Measurements from ENCODE around the gene TRAPPC5.
A peak's percentile ranks its signal among the peaks of the same experiment; 100 is the strongest.

TRAPPC5 gene

GRCh38 chr19:7704280-7705060, 23.8 kb downstream of the TRAPPC5 start:
- TF ChIP-seq CTCF (IDR thresholded peaks at IDR 0.05) = no peak
- Histone ChIP-seq H3K27ac (peak overlapping the region; percentile 99), H3K4me1 (ENCODE audit: control insufficient read depth in 1 of 2, insufficient read depth in 1 of 2, low read depth in 1 of 2, low read length in 1 of 2) (peaks cover 45 to 50% of the 10 kb centered on the region in 2 experiments), H3K4me3 (ENCODE audit: low read depth in 1 of 2, low read length in 1 of 2) (peak overlapping the region in 1 of 2 experiments; percentile 50), H3K27me3 (no peaks in the 10 kb centered on the region), H3K36me3 (no peaks in the 10 kb centered on the region), H3K9me3 (no peaks in the 10 kb centered on the region)

DNA sequence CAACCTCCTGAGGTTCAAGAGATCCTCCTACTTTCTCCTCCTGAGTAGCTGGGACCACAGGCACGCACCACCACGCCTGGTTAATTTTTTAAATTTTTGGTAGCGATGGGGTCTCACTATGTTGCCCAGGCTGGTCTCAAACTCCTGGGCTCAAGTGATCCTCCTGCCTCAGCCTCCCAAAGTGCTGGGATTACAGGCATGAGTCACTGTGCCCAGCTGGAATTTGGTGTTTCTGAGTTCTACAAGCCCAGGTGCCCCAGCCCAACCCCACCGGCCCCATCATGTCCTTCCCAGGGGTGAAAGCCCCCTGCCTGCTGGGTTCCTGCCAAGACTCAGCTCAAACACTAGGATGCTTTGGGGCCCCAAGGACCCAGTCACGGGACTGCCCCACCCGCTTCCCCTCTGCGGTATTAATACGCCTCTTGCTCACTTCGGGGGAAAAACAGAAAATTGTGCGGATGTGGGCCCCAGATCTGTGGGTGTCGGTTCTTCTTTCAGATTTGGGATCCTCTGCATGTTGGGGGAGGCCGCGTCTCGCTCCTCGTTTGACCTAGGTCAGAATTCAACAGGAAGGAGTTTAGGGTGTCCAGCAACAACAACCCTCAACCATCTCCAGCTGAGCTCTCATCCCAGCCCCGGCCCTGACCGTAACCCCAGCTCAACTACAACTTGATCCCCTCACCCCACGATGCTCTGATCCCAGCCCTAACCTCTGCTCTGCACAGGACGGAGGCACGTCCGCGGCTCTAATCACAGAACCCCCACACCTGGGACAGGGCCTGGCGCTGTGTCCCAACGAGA, 25.0 kb downstream of the TRAPPC5 start:
- Histone ChIP-seq H3K4me3 (ENCODE audit: low read depth in 1 of 2, low read length in 1 of 2) (peak overlapping the region; percentile 41 to 50), H3K27ac (peak overlapping the region; percentile 99)

DNA sequence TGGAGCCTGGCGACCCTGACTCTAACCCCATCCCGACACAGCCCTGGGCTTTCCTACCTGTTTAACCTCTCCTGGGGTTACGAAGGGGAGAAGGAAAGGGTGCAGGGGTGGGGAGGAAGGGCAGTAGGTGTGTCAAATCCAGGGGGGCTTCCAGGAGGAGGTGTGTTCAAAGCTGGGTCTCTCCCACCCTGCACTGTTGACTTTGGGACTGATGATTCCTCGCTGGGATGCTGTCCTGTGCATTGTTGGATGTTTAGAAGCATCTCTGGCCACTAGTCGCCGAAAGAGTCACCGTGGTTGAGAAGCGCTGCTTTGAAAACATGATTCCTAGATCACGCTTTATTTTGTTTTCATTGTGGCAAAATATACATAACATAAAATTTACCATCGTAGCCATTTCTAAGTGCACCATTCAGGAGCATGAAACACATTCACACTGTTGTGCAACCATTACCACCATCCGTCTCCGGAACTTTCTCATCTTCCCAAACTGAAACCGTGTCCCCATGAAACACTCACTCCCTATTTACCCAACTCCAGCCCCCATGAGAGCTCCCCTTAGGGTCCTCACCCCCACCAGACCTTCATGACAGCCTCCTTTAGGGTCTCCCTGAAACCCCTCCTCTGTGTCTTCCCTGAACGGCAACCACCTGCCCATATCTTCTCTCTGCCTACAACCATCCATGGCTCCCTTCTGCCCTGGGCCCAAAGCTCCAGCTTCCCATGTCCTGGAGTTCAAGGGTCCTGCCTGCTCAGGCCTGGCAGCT, 25.7 kb downstream of the TRAPPC5 start:
- TF ChIP-seq CTCF (IDR thresholded peaks at IDR 0.05) = no peak
- H3K9me3 ChIP-seq = no peaks in the 10 kb centered on the region
- H3K4me1 ChIP-seq (ENCODE audit: control insufficient read depth in 1 of 2, insufficient read depth in 1 of 2, low read depth in 1 of 2, low read length in 1 of 2) = peaks cover 58 to 65% of the 10 kb centered on the region in 2 experiments
- H3K36me3 ChIP-seq = no peaks in the 10 kb centered on the region
- H3K27me3 ChIP-seq = no peaks in the 10 kb centered on the region
- peak overlapping the region; percentile 99 for H3K27ac ChIP-seq
- H3K4me3 ChIP-seq (ENCODE audit: low read depth in 1 of 2, low read length in 1 of 2) = peak overlapping the region; percentile 41 to 50

More for the DNA sequence above, 25.0 kb downstream of the TRAPPC5 start:
- no peaks in the 10 kb centered on the region for H3K9me3 ChIP-seq
- H3K36me3 ChIP-seq = no peaks in the 10 kb centered on the region
- TF ChIP-seq CTCF (IDR thresholded peaks at IDR 0.05) = no peak
- peaks cover 56 to 61% of the 10 kb centered on the region in 2 experiments for H3K4me1 ChIP-seq (ENCODE audit: control insufficient read depth in 1 of 2, insufficient read depth in 1 of 2, low read depth in 1 of 2, low read length in 1 of 2)
- no peaks in the 10 kb centered on the region for H3K27me3 ChIP-seq

DNA sequence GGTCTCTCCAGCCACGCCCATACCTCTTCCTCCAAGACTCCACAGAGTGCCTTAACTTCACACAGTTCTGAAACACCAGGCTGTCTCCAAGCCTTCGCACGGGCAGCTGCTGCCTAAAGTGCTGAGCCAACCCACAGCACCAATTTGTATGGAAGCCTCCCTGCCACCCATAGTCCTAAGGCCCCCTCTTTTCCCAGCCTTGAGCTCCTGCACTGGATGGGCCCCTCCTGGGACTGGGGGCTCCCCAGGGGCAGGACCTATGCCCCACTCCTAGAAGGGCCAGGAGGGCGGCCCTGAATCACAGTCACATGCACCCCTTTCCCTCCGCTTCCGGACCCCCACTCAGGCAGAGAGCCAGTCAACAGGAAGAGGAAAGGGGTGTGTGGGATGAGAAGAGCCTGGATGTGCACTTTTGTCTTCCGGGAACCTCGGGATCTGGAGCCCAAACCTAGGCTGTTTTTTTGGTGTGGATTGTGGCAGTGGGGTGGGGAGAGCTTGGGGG, 26.4 kb downstream of the TRAPPC5 start:
- H3K4me3 ChIP-seq (ENCODE audit: low read depth in 1 of 2, low read length in 1 of 2) = peak overlapping the region; percentile 41 to 50
- no peaks in the 10 kb centered on the region for H3K36me3 ChIP-seq
- H3K27me3 ChIP-seq = no peaks in the 10 kb centered on the region
- peak overlapping the region; percentile 99 for H3K27ac ChIP-seq
- no peak for TF ChIP-seq CTCF (IDR thresholded peaks at IDR 0.05)
- peaks cover 58 to 65% of the 10 kb centered on the region in 2 experiments for H3K4me1 ChIP-seq (ENCODE audit: control insufficient read depth in 1 of 2, insufficient read depth in 1 of 2, low read depth in 1 of 2, low read length in 1 of 2)
- no peaks in the 10 kb centered on the region for H3K9me3 ChIP-seq

GRCh38 chr19:7709932-7710460, 29.4 kb downstream of the TRAPPC5 start:
- Histone ChIP-seq H3K4me3 (ENCODE audit: low read depth in 1 of 2, low read length in 1 of 2) (no peak overlapping the region), H3K4me1 (ENCODE audit: control insufficient read depth in 1 of 2, insufficient read depth in 1 of 2, low read depth in 1 of 2, low read length in 1 of 2) (peaks cover 67 to 74% of the 10 kb centered on the region in 2 experiments), H3K27me3 (no peaks in the 10 kb centered on the region), H3K36me3 (no peaks in the 10 kb centered on the region), H3K27ac (peak overlapping the region; percentile 99), H3K9me3 (no peaks in the 10 kb centered on the region)
- TF ChIP-seq CTCF (IDR thresholded peaks at IDR 0.05) = no peak
